ENCODE data around the gene PRLR. TPM values are rescaled to one million over a fixed set of nuclear protein-coding genes. Genes with fewer than 3 reads are reported as not detected.

PRLR gene
- total and polyA plus RNA-seq, 2 experiments from 2014 or later: 0.31 to 2.2 TPM

DNA sequence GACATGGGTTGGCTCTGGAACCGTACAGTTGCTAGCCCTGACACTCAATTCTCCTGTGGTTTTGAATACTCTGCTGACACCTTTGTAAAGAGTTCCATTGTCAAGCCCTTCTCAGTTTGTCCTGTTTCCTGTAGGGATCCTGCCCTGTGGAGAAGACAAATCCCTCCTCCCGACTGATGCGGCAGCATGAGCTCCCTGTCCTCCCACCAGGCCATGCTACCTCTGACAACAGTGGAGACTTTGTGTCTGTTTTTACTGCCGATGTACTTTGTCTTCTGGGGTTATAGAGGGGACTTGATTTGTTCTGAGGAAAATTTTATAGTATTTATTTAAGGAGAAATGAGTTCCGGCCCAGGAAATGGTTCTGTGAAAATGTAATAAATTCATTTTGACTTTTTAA lies 57.8 kb downstream of the PRLR start:
- H3K9me3 Mint-ChIP-seq: peaks cover 28% of the 10 kb centered on the region
- no peak overlapping the region for H3K4me3 ChIP-seq
- no peak overlapping the region for H3K27ac ChIP-seq (ENCODE audit: low read depth)
- H3F3A ChIP-seq (replicated peaks; ENCODE audit: low read depth): no peaks in the 10 kb centered on the region
- H3K9me2 ChIP-seq (ENCODE audit: insufficient read depth): peaks cover 7% of the 10 kb centered on the region; the same call in 1 of the 2 replicates
- H3K27me3 ChIP-seq (ENCODE audit: insufficient read depth): no peaks in the 10 kb centered on the region
- ATAC-seq (no peak), DNase-seq (ENCODE audit: low spot score) (no peak)
- H3K4me2 ChIP-seq: no peak overlapping the region
- peaks cover 8% of the 10 kb centered on the region; the same call in 2 of the 3 replicates for H3K36me3 Mint-ChIP-seq (ENCODE audit: low read depth)
- TF ChIP-seq, protein P1, sequence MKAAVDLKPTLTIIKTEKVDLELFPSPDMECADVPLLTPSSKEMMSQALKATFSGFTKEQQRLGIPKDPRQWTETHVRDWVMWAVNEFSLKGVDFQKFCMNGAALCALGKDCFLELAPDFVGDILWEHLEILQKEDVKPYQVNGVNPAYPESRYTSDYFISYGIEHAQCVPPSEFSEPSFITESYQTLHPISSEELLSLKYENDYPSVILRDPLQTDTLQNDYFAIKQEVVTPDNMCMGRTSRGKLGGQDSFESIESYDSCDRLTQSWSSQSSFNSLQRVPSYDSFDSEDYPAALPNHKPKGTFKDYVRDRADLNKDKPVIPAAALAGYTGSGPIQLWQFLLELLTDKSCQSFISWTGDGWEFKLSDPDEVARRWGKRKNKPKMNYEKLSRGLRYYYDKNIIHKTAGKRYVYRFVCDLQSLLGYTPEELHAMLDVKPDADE (IDR thresholded peaks at IDR 0.05): no peak
- peaks cover 4% of the 10 kb centered on the region for H3K27me3 Mint-ChIP-seq (ENCODE audit: insufficient read depth, low read depth, poor library complexity)
- no peak overlapping the region for H2AFZ ChIP-seq
- H4K20me1 ChIP-seq (replicated peaks; ENCODE audit: insufficient read depth): no peaks in the 10 kb centered on the region
- H3K79me2 ChIP-seq (replicated peaks; ENCODE audit: insufficient read depth): no peaks in the 10 kb centered on the region
- peaks cover 2% of the 10 kb centered on the region; the same call in 2 of the 3 replicates for H3K4me1 Mint-ChIP-seq
- H3K4me1 ChIP-seq (ENCODE audit: insufficient read depth): no peaks in the 10 kb centered on the region
- H3K4me3 Mint-ChIP-seq: no peak overlapping the region
- H3K36me3 ChIP-seq (ENCODE audit: insufficient read depth): no peaks in the 10 kb centered on the region
- H3K27ac Mint-ChIP-seq: no peak overlapping the region

DNA sequence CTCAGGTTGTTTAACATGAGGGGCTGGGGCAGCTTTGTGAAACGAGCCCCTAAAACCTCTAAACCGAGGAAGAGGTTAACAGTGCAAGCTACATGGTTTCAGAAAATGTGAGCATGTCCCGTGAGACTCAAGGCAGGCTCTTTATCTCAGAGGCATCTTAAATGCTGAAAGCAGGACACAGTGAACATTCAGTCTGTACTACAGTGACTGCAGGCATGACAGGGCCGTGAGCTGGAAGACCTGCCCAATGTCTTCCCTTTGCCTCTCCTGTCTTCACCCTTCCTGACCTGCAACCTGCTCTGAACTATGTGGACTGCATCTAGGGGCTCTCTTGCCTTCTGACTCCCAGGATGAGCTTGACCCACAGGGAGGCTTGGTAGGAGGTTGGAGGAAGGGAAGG lies 58.3 kb downstream of the PRLR start:
- H3K27ac Mint-ChIP-seq: no peak overlapping the region
- no peaks in the 10 kb centered on the region for H3K4me1 ChIP-seq (ENCODE audit: insufficient read depth)
- H3K9me2 ChIP-seq (ENCODE audit: insufficient read depth): peaks cover 7% of the 10 kb centered on the region; the same call in 1 of the 2 replicates
- H3K36me3 ChIP-seq (ENCODE audit: insufficient read depth): no peaks in the 10 kb centered on the region
- H3K9me3 Mint-ChIP-seq: peaks cover 33% of the 10 kb centered on the region
- H3K4me1 Mint-ChIP-seq: no peaks in the 10 kb centered on the region
- H3K27ac ChIP-seq (ENCODE audit: low read depth): no peak overlapping the region
- no peaks in the 10 kb centered on the region for H3K27me3 ChIP-seq (ENCODE audit: insufficient read depth)
- no peak overlapping the region for H2AFZ ChIP-seq
- no peak overlapping the region for H3K4me3 ChIP-seq
- H3K4me3 Mint-ChIP-seq: no peak overlapping the region
- no peaks in the 10 kb centered on the region for H3K79me2 ChIP-seq (replicated peaks; ENCODE audit: insufficient read depth)
- no peak overlapping the region for H3K4me2 ChIP-seq
- H3F3A ChIP-seq (replicated peaks; ENCODE audit: low read depth): no peaks in the 10 kb centered on the region
- peaks cover 4% of the 10 kb centered on the region for H3K27me3 Mint-ChIP-seq (ENCODE audit: insufficient read depth, low read depth, poor library complexity)
- no peak for DNase-seq (ENCODE audit: low spot score)
- H4K20me1 ChIP-seq (replicated peaks; ENCODE audit: insufficient read depth): no peaks in the 10 kb centered on the region
- ATAC-seq: no peak
- H3K36me3 Mint-ChIP-seq (ENCODE audit: low read depth): peaks cover 8% of the 10 kb centered on the region; the same call in 2 of the 3 replicates
- TF ChIP-seq EZH2 (IDR thresholded peaks at IDR 0.05; ENCODE audit: low read depth, unreplicated experiment) (no peak), EZH2phosphoT487 (IDR thresholded peaks at IDR 0.05; ENCODE audit: unreplicated experiment) (no peak), ZNF331 (CRISPR knock-in tag; IDR thresholded peaks at IDR 0.05; ENCODE audit: low read depth) (no peak), POLR2AphosphoS5 (IDR thresholded peaks at IDR 0.05; ENCODE audit: low read depth) (no peak), CREB1 (CRISPR knock-in tag; IDR thresholded peaks at IDR 0.05; ENCODE audit: low read depth) (no peak), ZNF114 (CRISPR knock-in tag; IDR thresholded peaks at IDR 0.05) (no peak), JUNB (IDR thresholded peaks at IDR 0.05; ENCODE audit: unreplicated experiment) (no peak)
- TF ChIP-seq, protein P1 (IDR thresholded peaks at IDR 0.05): no peak
- TF ChIP-seq, protein P2, sequence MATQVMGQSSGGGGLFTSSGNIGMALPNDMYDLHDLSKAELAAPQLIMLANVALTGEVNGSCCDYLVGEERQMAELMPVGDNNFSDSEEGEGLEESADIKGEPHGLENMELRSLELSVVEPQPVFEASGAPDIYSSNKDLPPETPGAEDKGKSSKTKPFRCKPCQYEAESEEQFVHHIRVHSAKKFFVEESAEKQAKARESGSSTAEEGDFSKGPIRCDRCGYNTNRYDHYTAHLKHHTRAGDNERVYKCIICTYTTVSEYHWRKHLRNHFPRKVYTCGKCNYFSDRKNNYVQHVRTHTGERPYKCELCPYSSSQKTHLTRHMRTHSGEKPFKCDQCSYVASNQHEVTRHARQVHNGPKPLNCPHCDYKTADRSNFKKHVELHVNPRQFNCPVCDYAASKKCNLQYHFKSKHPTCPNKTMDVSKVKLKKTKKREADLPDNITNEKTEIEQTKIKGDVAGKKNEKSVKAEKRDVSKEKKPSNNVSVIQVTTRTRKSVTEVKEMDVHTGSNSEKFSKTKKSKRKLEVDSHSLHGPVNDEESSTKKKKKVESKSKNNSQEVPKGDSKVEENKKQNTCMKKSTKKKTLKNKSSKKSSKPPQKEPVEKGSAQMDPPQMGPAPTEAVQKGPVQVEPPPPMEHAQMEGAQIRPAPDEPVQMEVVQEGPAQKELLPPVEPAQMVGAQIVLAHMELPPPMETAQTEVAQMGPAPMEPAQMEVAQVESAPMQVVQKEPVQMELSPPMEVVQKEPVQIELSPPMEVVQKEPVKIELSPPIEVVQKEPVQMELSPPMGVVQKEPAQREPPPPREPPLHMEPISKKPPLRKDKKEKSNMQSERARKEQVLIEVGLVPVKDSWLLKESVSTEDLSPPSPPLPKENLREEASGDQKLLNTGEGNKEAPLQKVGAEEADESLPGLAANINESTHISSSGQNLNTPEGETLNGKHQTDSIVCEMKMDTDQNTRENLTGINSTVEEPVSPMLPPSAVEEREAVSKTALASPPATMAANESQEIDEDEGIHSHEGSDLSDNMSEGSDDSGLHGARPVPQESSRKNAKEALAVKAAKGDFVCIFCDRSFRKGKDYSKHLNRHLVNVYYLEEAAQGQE (IDR thresholded peaks at IDR 0.05; ENCODE audit: unreplicated experiment): no peak
- TF ChIP-seq, protein P3, sequence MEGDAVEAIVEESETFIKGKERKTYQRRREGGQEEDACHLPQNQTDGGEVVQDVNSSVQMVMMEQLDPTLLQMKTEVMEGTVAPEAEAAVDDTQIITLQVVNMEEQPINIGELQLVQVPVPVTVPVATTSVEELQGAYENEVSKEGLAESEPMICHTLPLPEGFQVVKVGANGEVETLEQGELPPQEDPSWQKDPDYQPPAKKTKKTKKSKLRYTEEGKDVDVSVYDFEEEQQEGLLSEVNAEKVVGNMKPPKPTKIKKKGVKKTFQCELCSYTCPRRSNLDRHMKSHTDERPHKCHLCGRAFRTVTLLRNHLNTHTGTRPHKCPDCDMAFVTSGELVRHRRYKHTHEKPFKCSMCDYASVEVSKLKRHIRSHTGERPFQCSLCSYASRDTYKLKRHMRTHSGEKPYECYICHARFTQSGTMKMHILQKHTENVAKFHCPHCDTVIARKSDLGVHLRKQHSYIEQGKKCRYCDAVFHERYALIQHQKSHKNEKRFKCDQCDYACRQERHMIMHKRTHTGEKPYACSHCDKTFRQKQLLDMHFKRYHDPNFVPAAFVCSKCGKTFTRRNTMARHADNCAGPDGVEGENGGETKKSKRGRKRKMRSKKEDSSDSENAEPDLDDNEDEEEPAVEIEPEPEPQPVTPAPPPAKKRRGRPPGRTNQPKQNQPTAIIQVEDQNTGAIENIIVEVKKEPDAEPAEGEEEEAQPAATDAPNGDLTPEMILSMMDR (conservative IDR thresholded peaks at IDR 0.05; ENCODE audit: low read depth in 2 of 2): no peak
